H9 (cell line): ENCODE results near the gene CNNM2. TPM values are rescaled to one million over a fixed set of nuclear protein-coding genes. Genes with fewer than 3 reads are reported as not detected.
A peak's percentile ranks its signal among the peaks of the same experiment; 100 is the strongest.

ENCODE experiments used
- DNase-seq: peaks from one replicate; pipeline ENCODE4 v3.0.0-alpha.2; 2017
- H2AFZ ChIP-seq: one replicate; pipeline ENCODE4 v1.6.1; 2013; ENCODE audit warnings: mild to moderate bottlenecking, low read length, control low read depth, moderate library complexity
- H2AK5ac ChIP-seq: 2 replicates; pipeline ENCODE4 v1.6.1; 2013; ENCODE audit warnings: low read length, control low read depth, mixed read lengths; ENCODE audit not compliant: insufficient read length
- H2BK120ac ChIP-seq: one replicate; pipeline ENCODE4 v1.6.1; 2013; ENCODE audit warnings: low read depth, mild to moderate bottlenecking, low read length, control low read depth, inconsistent platforms; ENCODE audit not compliant: poor library complexity, severe bottlenecking
- H2BK12ac ChIP-seq: 2 replicates; pipeline ENCODE4 v1.6.1; 2013; ENCODE audit warnings: low read length, control low read depth, mixed read lengths, low read depth; ENCODE audit not compliant: insufficient read length
- H2BK15ac ChIP-seq: 2 replicates; pipeline ENCODE4 v1.6.1; 2013; ENCODE audit warnings: low read depth, low read length, control low read depth
- H2BK20ac ChIP-seq: one replicate; pipeline ENCODE4 v1.6.1; 2013; ENCODE audit warnings: low read depth, mild to moderate bottlenecking, low read length, control low read depth, inconsistent platforms; ENCODE audit not compliant: poor library complexity, severe bottlenecking
- H2BK5ac ChIP-seq: 2 replicates; pipeline ENCODE4 v1.6.1; 2013; ENCODE audit warnings: low read length, control low read depth, mixed read lengths; ENCODE audit not compliant: insufficient read length
- H3K14ac ChIP-seq: 2 replicates; pipeline ENCODE4 v1.6.1; 2013; ENCODE audit warnings: low read length, control low read depth; ENCODE audit not compliant: insufficient read depth
- H3K18ac ChIP-seq: 2 replicates; pipeline ENCODE4 v1.6.1; 2013; ENCODE audit warnings: low read depth, mild to moderate bottlenecking, mixed read lengths, low read length, control low read depth; ENCODE audit not compliant: insufficient read length
- H3K23ac ChIP-seq: 2 replicates; pipeline ENCODE4 v1.6.1; 2013; ENCODE audit warnings: low read length, control low read depth, mixed read lengths, low read depth; ENCODE audit not compliant: insufficient read length
- H3K23me2 ChIP-seq: 2 replicates; pipeline ENCODE4 v1.6.1; 2013; ENCODE audit warnings: low read depth, mild to moderate bottlenecking, mixed read lengths, low read length, control low read depth; ENCODE audit not compliant: insufficient read length, poor library complexity, severe bottlenecking
- H3K27ac ChIP-seq: 2 replicates; pipeline ENCODE4 v1.5.1; 2013; ENCODE audit warnings: low read length, control low read depth, mixed read lengths, low read depth; ENCODE audit not compliant: insufficient read length
- H3K27me3 ChIP-seq: 2 replicates; pipeline ENCODE4 v1.6.1; 2013; ENCODE audit warnings: low read length, control low read depth, inconsistent platforms; ENCODE audit not compliant: insufficient read depth
- H3K4ac ChIP-seq: 2 replicates; pipeline ENCODE4 v1.6.1; 2013; ENCODE audit warnings: low read depth, mild to moderate bottlenecking, control low read depth, inconsistent platforms, low read length, moderate library complexity
- H3K4me1 ChIP-seq: 2 replicates; pipeline ENCODE4 v1.6.1; 2013; ENCODE audit warnings: low read length, control low read depth, inconsistent platforms; ENCODE audit not compliant: insufficient read depth
- H3K4me2 ChIP-seq: 2 replicates; pipeline ENCODE4 v1.6.1; 2013; ENCODE audit warnings: low read length, control low read depth, mixed read lengths; ENCODE audit not compliant: insufficient read length, insufficient read depth
- H3K56ac ChIP-seq: 2 replicates; pipeline ENCODE4 v1.6.1; 2013; ENCODE audit warnings: low read depth, mild to moderate bottlenecking, mixed read lengths, low read length, control low read depth; ENCODE audit not compliant: insufficient read length
- H3K79me1 ChIP-seq: 2 replicates; pipeline ENCODE4 v1.6.1; 2013; ENCODE audit warnings: low read depth, mild to moderate bottlenecking, moderate library complexity, low read length, control low read depth, inconsistent platforms; ENCODE audit not compliant: insufficient read depth, poor library complexity, severe bottlenecking
- H3K79me2 ChIP-seq: 2 replicates; pipeline ENCODE4 v1.6.1; 2013; ENCODE audit warnings: low read length, control low read depth, inconsistent platforms; ENCODE audit not compliant: insufficient read depth
- H3K9ac ChIP-seq: 2 replicates; pipeline ENCODE4 v1.6.1; 2013; ENCODE audit warnings: low read length, control low read depth, mixed read lengths; ENCODE audit not compliant: insufficient read length; ENCODE audit errors: extremely low read depth
- H3K9me3 ChIP-seq: one replicate; pipeline ENCODE4 v1.6.1; 2013; ENCODE audit warnings: low read depth, low read length, inconsistent platforms; ENCODE audit not compliant: control insufficient read depth
- H3T11ph ChIP-seq: one replicate; pipeline ENCODE4 v1.6.1; 2013; ENCODE audit warnings: mild to moderate bottlenecking, low read length, control low read depth, inconsistent platforms
- H4K20me1 ChIP-seq: one replicate; pipeline ENCODE4 v1.6.1; 2013; ENCODE audit not compliant: control insufficient read depth, insufficient read length, insufficient read depth
- H4K5ac ChIP-seq: 2 replicates; pipeline ENCODE4 v1.6.1; 2013; ENCODE audit warnings: low read depth, mild to moderate bottlenecking, mixed read lengths, low read length, control low read depth; ENCODE audit not compliant: insufficient read length
- H4K8ac ChIP-seq: replicated peaks from 2 replicates; pipeline ENCODE4 v1.6.1; 2013; ENCODE audit warnings: low read length, control low read depth, mixed read lengths, low read depth; ENCODE audit not compliant: insufficient read length
- H4K91ac ChIP-seq: 2 replicates; pipeline ENCODE4 v1.6.1; 2013; ENCODE audit warnings: low read depth, mild to moderate bottlenecking, moderate library complexity, mixed read lengths, low read length, control low read depth; ENCODE audit not compliant: insufficient read length
- H3K27ac Mint-ChIP-seq, 3 experiments: 2 replicates in 2 of 3; 3 replicates in 1 of 3; pipeline ENCODE4 v1.8.0; 2020 to 2021; ENCODE audit warnings: mixed read lengths in 3 of 3, mild to moderate bottlenecking in 1 of 3, moderate library complexity in 1 of 3
- H3K27me3 Mint-ChIP-seq: 2 replicates; pipeline ENCODE4 v1.8.0; 2021; ENCODE audit warnings: low read depth, mild to moderate bottlenecking, moderate library complexity, mixed read lengths
- H3K36me3 Mint-ChIP-seq, 3 experiments: 2 replicates in 2 of 3; 3 replicates in 1 of 3; pipeline ENCODE4 v1.8.0; 2020 to 2021; ENCODE audit warnings: low read depth in 3 of 3, mixed read lengths in 3 of 3; ENCODE audit not compliant: insufficient read depth in 1 of 3
- H3K4me1 Mint-ChIP-seq, 2 experiments: 2 replicates each; pipeline ENCODE4 v1.8.0; 2020; ENCODE audit warnings: mixed read lengths in 2 of 2
- H3K4me3 Mint-ChIP-seq, 2 experiments: 2 replicates in 1 of 2; 3 replicates in 1 of 2; pipeline ENCODE4 v1.8.0; 2020 to 2021; ENCODE audit warnings: mild to moderate bottlenecking in 2 of 2, mixed read lengths in 2 of 2, moderate library complexity in 1 of 2
- H3K9me3 Mint-ChIP-seq, 2 experiments: 2 replicates in 1 of 2; 3 replicates in 1 of 2; pipeline ENCODE4 v1.8.0; 2020; ENCODE audit warnings: mild to moderate bottlenecking in 2 of 2, mixed read lengths in 2 of 2, moderate library complexity in 1 of 2
- CTCF ChIP-seq: fragments of 200-600 bp; sonication (generic); conservative IDR thresholded peaks from 3 replicates; pipeline ENCODE4 v1.8.0; 2021; ENCODE audit warnings: antibody characterized with exemption, mild to moderate bottlenecking
- WGBS: extraction: QIAGEN DNeasy Blood & Tissue Kit; methylation state at CpG from one replicate; pipeline ENCODE4 v1.1.7; 2013; ENCODE audit warnings: missing lambda C conversion rate, low lambda C conversion rate, mixed read lengths; ENCODE audit not compliant: insufficient read length; ENCODE audit errors: extremely low coverage; 5-methylcytosine and 5-hydroxymethylcytosine counted together
- total RNA-seq: library from RNA; stranded (reverse); gene quantifications from 2 replicates; pipeline ENCODE4 v1.2.1, GENCODE V29; 2021

The CNNM2 gene
- total RNA-seq, 1 experiment from 2014 or later: 17.5 TPM

- H3K23me2 ChIP-seq: no peaks in the 10 kb centered on the region
- no CpG with 5 or more reads among the region's 4 CpGs for WGBS
- H3K9ac ChIP-seq: no peak overlapping the region
- DNase-seq: no peak
- no peak overlapping the region for H3K56ac ChIP-seq
- no peak overlapping the region for H3K27ac ChIP-seq
- Mint-ChIP-seq H3K9me3 (no peaks in the 10 kb centered on the region), H3K27ac (peak overlapping the region in 2 of 3 experiments; percentile 35 to 70; a peak in 1 of 7 replicates), H3K4me1 (peaks cover 0 to 5% of the 10 kb centered on the region in 2 experiments; a peak in 1 of 4 replicates), H3K27me3 (no peaks in the 10 kb centered on the region), H3K4me3 (no peak overlapping the region), H3K36me3 (peaks cover 0 to 8% (median 0%) of the 10 kb centered on the region in 3 experiments; a peak in 2 of 7 replicates)
- TF ChIP-seq CTCF: no peak
- H3K27me3 ChIP-seq: no peaks in the 10 kb centered on the region
- no peak overlapping the region for H2BK20ac ChIP-seq
- H4K5ac ChIP-seq: no peak overlapping the region
- no peak overlapping the region for H3K4me2 ChIP-seq
- H2BK12ac ChIP-seq: no peak overlapping the region
- no peak overlapping the region for H3K4ac ChIP-seq
- no peaks in the 10 kb centered on the region for H3K79me1 ChIP-seq
- H3K9me3 ChIP-seq: no peaks in the 10 kb centered on the region
- no peak overlapping the region for H2BK5ac ChIP-seq
- H3K14ac ChIP-seq: no peak overlapping the region
- no peak overlapping the region for H3K18ac ChIP-seq
- H3K79me2 ChIP-seq: no peaks in the 10 kb centered on the region; the same call in 1 of the 2 replicates
- H3K4me1 ChIP-seq: no peaks in the 10 kb centered on the region
- no peak overlapping the region for H3K23ac ChIP-seq
- no peaks in the 10 kb centered on the region for H4K20me1 ChIP-seq
- no peak overlapping the region for H4K91ac ChIP-seq
- no peak overlapping the region for H2AK5ac ChIP-seq
- H2AFZ ChIP-seq: no peak overlapping the region
- no peak overlapping the region for H3T11ph ChIP-seq
- no peak overlapping the region for H2BK15ac ChIP-seq
- no peak overlapping the region for H2BK120ac ChIP-seq
- H4K8ac ChIP-seq: no peak overlapping the region
Measured at GRCh38 chr10:102935505-102935904, 17.4 kb downstream of the CNNM2 start.
